DOHH2 (cell line): ENCODE data around the gene MUC15.

ENCODE experiments used
- EZH2phosphoT487 ChIP-seq: fragments of 200-600 bp; sonication (generic); IDR thresholded peaks from 2 replicates; pipeline ENCODE4 v1.6.1; 2017; ENCODE audit warnings: borderline replicate concordance, mild to moderate bottlenecking, antibody characterized with exemption, low read length, moderate library complexity, mixed read lengths
- TF ChIP-seq, protein P1 (sequence below): fragments of 200-600 bp; sonication (generic); IDR thresholded peaks from one replicate; pipeline ENCODE4 v1.5.1; 2014; ENCODE audit warnings: antibody characterized with exemption, mild to moderate bottlenecking, low read depth, low read length; ENCODE audit not compliant: poor library complexity, severe bottlenecking

DNA sequence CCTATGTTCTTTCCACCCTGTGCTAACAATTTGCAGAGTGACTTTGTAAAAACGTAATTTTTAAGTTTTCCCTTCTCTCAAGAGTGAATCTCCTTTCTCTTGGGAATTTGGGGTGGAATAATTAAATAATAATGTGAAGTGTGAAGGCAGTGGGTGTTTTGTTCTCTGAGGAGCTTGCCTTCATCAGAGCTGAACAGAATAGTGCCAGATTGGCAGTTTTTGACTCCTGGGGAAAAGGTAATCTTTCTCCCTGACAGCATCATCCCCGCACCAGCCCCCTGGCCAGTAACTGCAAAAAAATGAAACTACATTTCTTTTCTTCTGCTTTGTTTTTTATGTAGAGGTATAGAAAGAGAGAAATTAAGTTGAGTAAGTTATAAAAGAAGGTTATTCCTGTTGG lies 59.9 kb downstream of the MUC15 start:
- TF ChIP-seq, protein P1, sequence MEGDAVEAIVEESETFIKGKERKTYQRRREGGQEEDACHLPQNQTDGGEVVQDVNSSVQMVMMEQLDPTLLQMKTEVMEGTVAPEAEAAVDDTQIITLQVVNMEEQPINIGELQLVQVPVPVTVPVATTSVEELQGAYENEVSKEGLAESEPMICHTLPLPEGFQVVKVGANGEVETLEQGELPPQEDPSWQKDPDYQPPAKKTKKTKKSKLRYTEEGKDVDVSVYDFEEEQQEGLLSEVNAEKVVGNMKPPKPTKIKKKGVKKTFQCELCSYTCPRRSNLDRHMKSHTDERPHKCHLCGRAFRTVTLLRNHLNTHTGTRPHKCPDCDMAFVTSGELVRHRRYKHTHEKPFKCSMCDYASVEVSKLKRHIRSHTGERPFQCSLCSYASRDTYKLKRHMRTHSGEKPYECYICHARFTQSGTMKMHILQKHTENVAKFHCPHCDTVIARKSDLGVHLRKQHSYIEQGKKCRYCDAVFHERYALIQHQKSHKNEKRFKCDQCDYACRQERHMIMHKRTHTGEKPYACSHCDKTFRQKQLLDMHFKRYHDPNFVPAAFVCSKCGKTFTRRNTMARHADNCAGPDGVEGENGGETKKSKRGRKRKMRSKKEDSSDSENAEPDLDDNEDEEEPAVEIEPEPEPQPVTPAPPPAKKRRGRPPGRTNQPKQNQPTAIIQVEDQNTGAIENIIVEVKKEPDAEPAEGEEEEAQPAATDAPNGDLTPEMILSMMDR, result no peak
- no peak for TF ChIP-seq EZH2phosphoT487
